Naive B cell (primary cell): ENCODE results near the gene DHFR2. TPM values are rescaled to one million over a fixed set of nuclear protein-coding genes. Genes with fewer than 3 reads are reported as not detected.
"Not testable (repeated sequence)": the region's sequence is repeated elsewhere in the genome, so short reads cannot be mapped to it uniquely, and the experiment has no call there.

Experiments
- ATAC-seq, 2 donors: fragments of 150-1000 bp; cut with Tn5 transposase; 2 replicates each; pipeline ENCODE4 v1.10.0; 2021; ENCODE audit warnings: low read depth in 2 of 2, mild to moderate bottlenecking in 2 of 2, moderate library complexity in 2 of 2
- DNase-seq: peaks from one replicate; pipeline ENCODE4 v3.0.0; 2022
- H3K27ac Mint-ChIP-seq, 6 donors: one replicate each; pipeline ENCODE4 v1.8.0; 2020 to 2022; ENCODE audit warnings: mild to moderate bottlenecking in 6 of 6, mixed read lengths in 6 of 6, moderate library complexity in 5 of 6, inconsistent platforms in 2 of 6
- H3K27me3 Mint-ChIP-seq, 3 donors: one replicate each; pipeline ENCODE4 v1.8.0; 2021 to 2022; ENCODE audit warnings: mixed read lengths in 3 of 3, mild to moderate bottlenecking in 1 of 3
- H3K36me3 Mint-ChIP-seq, 2 donors: one replicate each; pipeline ENCODE4 v1.8.0; 2020 to 2022; ENCODE audit warnings: mixed read lengths in 2 of 2, inconsistent platforms in 1 of 2, mild to moderate bottlenecking in 1 of 2
- H3K4me1 Mint-ChIP-seq, 3 donors: one replicate each; pipeline ENCODE4 v1.8.0; 2020 to 2022; ENCODE audit warnings: mixed read lengths in 3 of 3, inconsistent platforms in 1 of 3, mild to moderate bottlenecking in 1 of 3, moderate library complexity in 1 of 3
- H3K4me3 Mint-ChIP-seq, 8 donors: one replicate each; pipeline ENCODE4 v1.8.0; 2020 to 2022; ENCODE audit warnings: mild to moderate bottlenecking in 8 of 8, mixed read lengths in 8 of 8, moderate library complexity in 8 of 8, inconsistent platforms in 2 of 8
- H3K9me3 Mint-ChIP-seq, 7 donors: one replicate each; pipeline ENCODE4 v1.8.0; 2020 to 2022; ENCODE audit warnings: mixed read lengths in 7 of 7, mild to moderate bottlenecking in 5 of 7, inconsistent platforms in 2 of 7, moderate library complexity in 1 of 7
- polyA plus RNA-seq, 6 donors: library from polyadenylated mRNA; unstranded; fragments of 300-500 nt; fragmentation: Illumina TruSeq; gene quantifications; one replicate each; pipeline ENCODE4 v1.2.3, GENCODE V29; 2021; ENCODE audit warnings: low read depth in 6 of 6

Gene DHFR2
- 1 to 10 TPM; 1.8 to 4.6 (median 3.1) TPM for polyA plus RNA-seq

GRCh38 chr3:94062513-94063404 is at the start of gene DHFR2, which contains the start of gene NSUN3:
Gene DHFR2 (minus strand): TSS chr3:94062916. CDS start chr3:94061511, 1,405 bp downstream.
Gene NSUN3 (plus strand): TSS chr3:94063061. CDS start chr3:94063127, 66 bp downstream.
- DNase-seq (peak; percentile 89), ATAC-seq (peak; percentile 88)
- peaks cover 0 to 2% (median 0%) of the 10 kb centered on the region in 7 donors for H3K9me3 Mint-ChIP-seq
- H3K27ac Mint-ChIP-seq = peak within 1 kb of the TSS; percentile 99 to 100 (median 100)
- no peaks in the 10 kb centered on the region for H3K27me3 Mint-ChIP-seq
- H3K4me1 Mint-ChIP-seq = peaks cover 33 to 51% (median 36%) of the 10 kb centered on the region in 3 donors
- H3K36me3 Mint-ChIP-seq = peaks cover 13 to 16% of the 10 kb centered on the region in 2 donors
- H3K4me3 Mint-ChIP-seq = peak within 1 kb of the TSS; percentile 96 to 100 (median 99)

- ATAC-seq (no peak), DNase-seq (no peak)
- Mint-ChIP-seq H3K27ac (no peak overlapping the region), H3K4me3 (no peak overlapping the region), H3K9me3 (no peaks in the 10 kb centered on the region), H3K27me3 (no peaks in the 10 kb centered on the region), H3K4me1 (no peaks in the 10 kb centered on the region), H3K36me3 (peaks cover 7 to 27% of the 10 kb centered on the region in 2 donors)
These were observed 48.1 kb upstream of the DHFR2 start for GRCh38 chr3:94110854-94111253.

GRCh38 chr3:94110232-94110631 is 47.5 kb upstream of the DHFR2 start:
- H3K4me3 Mint-ChIP-seq, DNase-seq, H3K4me1 Mint-ChIP-seq, H3K27me3 Mint-ChIP-seq, H3K9me3 Mint-ChIP-seq, H3K27ac Mint-ChIP-seq, ATAC-seq: not testable (repeated sequence)
- H3K36me3 Mint-ChIP-seq = peaks cover 7 to 27% of the 10 kb centered on the region in 2 donors

GRCh38 chr3:94106268-94106667 is 43.6 kb upstream of the DHFR2 start:
- DNase-seq (no peak), ATAC-seq (no peak)
- Mint-ChIP-seq H3K4me3 (no peak overlapping the region), H3K27ac (no peak overlapping the region), H3K4me1 (no peaks in the 10 kb centered on the region), H3K27me3 (no peaks in the 10 kb centered on the region), H3K36me3 (peaks cover 0 to 16% of the 10 kb centered on the region in 2 donors), H3K9me3 (no peaks in the 10 kb centered on the region)

- ATAC-seq (no peak), DNase-seq (no peak)
- Mint-ChIP-seq H3K9me3 (no peaks in the 10 kb centered on the region), H3K36me3 (peaks cover 31 to 33% of the 10 kb centered on the region in 2 donors), H3K27me3 (no peaks in the 10 kb centered on the region), H3K4me3 (no peak overlapping the region), H3K4me1 (no peaks in the 10 kb centered on the region), H3K27ac (peak overlapping the region in 1 of 6 donors; percentile 54)
These were observed 39.1 kb upstream of the DHFR2 start for GRCh38 chr3:94101860-94102259.

GRCh38 chr3:94099311-94099710 is 36.6 kb upstream of the DHFR2 start:
- H3K9me3 Mint-ChIP-seq = no peaks in the 10 kb centered on the region
- ATAC-seq (no peak), DNase-seq (no peak)
- H3K27me3 Mint-ChIP-seq = no peaks in the 10 kb centered on the region
- no peak overlapping the region for H3K27ac Mint-ChIP-seq
- H3K4me1 Mint-ChIP-seq = no peaks in the 10 kb centered on the region
- H3K4me3 Mint-ChIP-seq = no peak overlapping the region
- H3K36me3 Mint-ChIP-seq = peaks cover 36 to 37% of the 10 kb centered on the region in 2 donors

GRCh38 chr3:94098452-94098851 is 35.7 kb upstream of the DHFR2 start:
- DNase-seq (no peak), ATAC-seq (no peak)
- peak overlapping the region in 2 of 6 donors; percentile 63 to 95 for H3K27ac Mint-ChIP-seq
- H3K4me3 Mint-ChIP-seq = no peak overlapping the region
- H3K36me3 Mint-ChIP-seq = peaks cover 39 to 40% of the 10 kb centered on the region in 2 donors
- no peaks in the 10 kb centered on the region for H3K9me3 Mint-ChIP-seq
- H3K4me1 Mint-ChIP-seq = no peaks in the 10 kb centered on the region
- no peaks in the 10 kb centered on the region for H3K27me3 Mint-ChIP-seq

- Mint-ChIP-seq H3K36me3 (peaks cover 45 to 59% of the 10 kb centered on the region in 2 donors), H3K4me3 (no peak overlapping the region), H3K27ac (no peak overlapping the region), H3K9me3 (no peaks in the 10 kb centered on the region), H3K27me3 (no peaks in the 10 kb centered on the region), H3K4me1 (peaks cover 0 to 10% (median 3%) of the 10 kb centered on the region in 3 donors)
- DNase-seq (no peak), ATAC-seq (no peak)
These were observed 32.4 kb upstream of the DHFR2 start for GRCh38 chr3:94095111-94095510.

- peaks cover 0 to 10% (median 3%) of the 10 kb centered on the region in 3 donors for H3K4me1 Mint-ChIP-seq
- H3K27me3 Mint-ChIP-seq = no peaks in the 10 kb centered on the region
- no peak for ATAC-seq
- H3K4me3 Mint-ChIP-seq = no peak overlapping the region
- H3K9me3 Mint-ChIP-seq = no peaks in the 10 kb centered on the region
- no peak for DNase-seq
- peak overlapping the region in 2 of 6 donors; percentile 14 to 63 for H3K27ac Mint-ChIP-seq
- H3K36me3 Mint-ChIP-seq = peaks cover 42 to 46% of the 10 kb centered on the region in 2 donors
These were observed 30.4 kb upstream of the DHFR2 start for GRCh38 chr3:94093151-94093550.

- no peak for DNase-seq
- H3K4me3 Mint-ChIP-seq = no peak overlapping the region
- peaks cover 0 to 10% (median 3%) of the 10 kb centered on the region in 3 donors for H3K4me1 Mint-ChIP-seq
- peak overlapping the region in 1 of 6 donors; percentile 48 for H3K27ac Mint-ChIP-seq
- H3K9me3 Mint-ChIP-seq = no peaks in the 10 kb centered on the region
- ATAC-seq = no peak
- H3K36me3 Mint-ChIP-seq = peaks cover 38 to 42% of the 10 kb centered on the region in 2 donors
- H3K27me3 Mint-ChIP-seq = no peaks in the 10 kb centered on the region
These were observed 29.4 kb upstream of the DHFR2 start for GRCh38 chr3:94092086-94092485.

- Mint-ChIP-seq H3K36me3 (peaks cover 30 to 33% of the 10 kb centered on the region in 2 donors), H3K27ac (no peak overlapping the region), H3K4me1 (peaks cover 0 to 10% (median 3%) of the 10 kb centered on the region in 3 donors), H3K9me3 (no peaks in the 10 kb centered on the region), H3K4me3 (no peak overlapping the region), H3K27me3 (no peaks in the 10 kb centered on the region)
- DNase-seq = no peak
- no peak for ATAC-seq
These were observed 26.4 kb upstream of the DHFR2 start for GRCh38 chr3:94089126-94089525.

- ATAC-seq = no peak
- no peak for DNase-seq
- H3K27me3 Mint-ChIP-seq = no peaks in the 10 kb centered on the region
- H3K4me3 Mint-ChIP-seq = no peak overlapping the region
- peaks cover 5 to 8% of the 10 kb centered on the region in 2 donors for H3K36me3 Mint-ChIP-seq
- H3K4me1 Mint-ChIP-seq = peaks cover 17 to 27% (median 20%) of the 10 kb centered on the region in 3 donors
- H3K27ac Mint-ChIP-seq = no peak overlapping the region
- H3K9me3 Mint-ChIP-seq = peaks cover 0 to 1% (median 0%) of the 10 kb centered on the region in 7 donors
These were observed 20.5 kb upstream of the DHFR2 start for GRCh38 chr3:94083261-94083660.

GRCh38 chr3:94082391-94082937 is 19.7 kb upstream of the DHFR2 start:
- ATAC-seq (no peak), DNase-seq (no peak)
- Mint-ChIP-seq H3K4me1 (peaks cover 24 to 35% (median 28%) of the 10 kb centered on the region in 3 donors), H3K36me3 (no peaks in the 10 kb centered on the region), H3K27ac (peak overlapping the region in 2 of 6 donors; percentile 53 to 56), H3K9me3 (peaks cover 0 to 1% (median 0%) of the 10 kb centered on the region in 7 donors), H3K27me3 (no peaks in the 10 kb centered on the region), H3K4me3 (no peak overlapping the region)
